Measurements from ENCODE around the gene ZAR1L.
A peak's percentile ranks its signal among the peaks of the same experiment; 100 is the strongest.

The ZAR1L gene

DNA sequence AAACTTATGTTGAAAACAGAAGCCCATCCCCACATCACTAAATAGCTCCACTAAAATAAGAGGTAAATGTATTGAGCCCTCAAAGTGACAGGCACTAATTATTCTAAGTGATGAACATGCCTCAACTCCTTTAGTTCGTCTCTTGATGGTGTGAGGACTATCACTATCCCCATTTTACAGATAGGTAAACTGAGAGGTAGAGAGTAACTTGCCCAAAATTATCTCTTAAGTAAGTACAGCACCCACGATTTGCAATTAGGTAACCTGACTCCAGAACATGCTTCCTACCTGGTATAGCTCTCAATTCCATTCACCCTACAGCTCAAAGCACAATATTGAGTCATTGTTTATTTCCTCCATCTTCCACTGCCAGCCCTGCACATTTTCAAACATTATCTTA is 12.7 kb downstream of the ZAR1L start:
- DNase-seq (ENCODE audit: low read depth, low spot score), result no peak

DNA sequence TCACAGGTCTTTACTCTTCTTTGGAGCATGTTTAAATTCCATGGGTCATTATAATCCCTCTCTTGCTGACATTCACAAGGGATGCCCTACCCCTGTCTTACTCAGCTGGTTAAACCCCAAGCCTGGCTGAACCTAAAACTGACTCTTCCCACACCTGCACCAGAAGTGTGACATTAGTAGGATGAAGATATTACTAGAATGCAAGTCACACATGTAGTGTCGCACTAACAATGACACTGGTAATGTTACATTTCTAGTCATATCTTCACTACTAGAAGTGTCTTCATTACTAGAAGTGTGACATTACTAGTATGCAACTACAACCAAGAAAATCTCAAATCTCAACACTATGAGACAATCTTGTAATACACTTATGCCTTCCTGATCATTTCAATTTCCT is 14.2 kb downstream of the ZAR1L start:
- DNase-seq (ENCODE audit: low read depth, low spot score), result no peak

DNA sequence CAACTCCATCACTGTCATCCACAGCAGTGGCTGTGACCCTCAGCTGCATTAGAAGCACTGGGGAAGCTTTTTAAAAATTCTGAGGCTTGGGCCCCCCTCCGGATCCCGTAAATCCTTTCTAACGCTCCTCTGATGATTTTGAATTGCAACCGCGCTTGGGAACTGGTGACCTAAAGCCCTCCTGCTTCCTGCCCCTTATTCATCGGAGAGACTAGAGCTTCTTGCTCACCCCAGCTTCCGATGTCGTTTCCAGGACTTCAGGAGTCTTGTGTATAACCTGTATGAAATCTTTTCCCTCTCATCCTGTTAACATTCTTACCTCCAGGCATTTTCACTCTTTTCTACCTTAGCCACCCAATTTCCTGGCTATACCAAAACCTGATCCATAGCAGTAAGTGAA is 14.8 kb downstream of the ZAR1L start:
- DNase-seq (ENCODE audit: low read depth, low spot score), result no peak

DNA sequence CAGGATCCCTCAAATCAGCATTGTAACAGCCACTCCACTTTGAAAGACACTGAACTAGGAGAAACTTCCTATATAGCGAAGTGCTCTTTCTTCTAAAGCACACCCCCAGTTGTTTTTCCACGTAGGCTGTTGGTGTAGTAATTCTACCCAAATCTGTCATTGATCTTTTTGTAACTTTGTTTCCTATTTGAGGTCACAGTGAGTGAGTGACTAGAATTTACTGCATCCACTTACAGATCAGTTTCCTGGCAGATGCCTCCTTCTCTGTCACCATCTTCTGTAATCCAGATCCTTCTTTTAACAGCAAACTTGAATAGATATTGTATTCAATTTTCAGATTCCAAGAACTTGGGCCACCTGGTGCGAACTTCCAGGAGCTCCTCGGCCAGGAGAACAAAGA is 15.3 kb downstream of the ZAR1L start:
- no peak for DNase-seq (ENCODE audit: low read depth, low spot score)

DNA sequence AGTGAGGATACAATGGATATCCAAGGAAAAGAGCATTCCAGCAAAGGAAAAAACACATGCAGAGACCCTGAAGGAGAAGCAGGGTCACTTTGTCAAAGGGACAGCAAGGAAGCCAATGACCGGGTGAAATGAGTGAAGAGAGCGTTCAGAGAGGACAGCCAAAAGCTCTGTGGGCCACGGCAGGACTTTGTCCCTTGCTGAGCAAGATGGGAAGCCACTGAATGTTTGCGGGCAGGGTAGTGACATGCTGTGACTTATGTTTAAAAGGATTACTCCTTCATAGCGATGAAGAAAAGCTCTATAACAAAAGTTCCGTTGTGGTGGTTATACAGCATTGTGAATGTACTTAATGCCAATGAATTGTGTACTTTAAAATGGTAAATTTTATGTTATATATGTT is 16.5 kb downstream of the ZAR1L start:
- DNase-seq (ENCODE audit: low read depth, low spot score), result no peak

DNA sequence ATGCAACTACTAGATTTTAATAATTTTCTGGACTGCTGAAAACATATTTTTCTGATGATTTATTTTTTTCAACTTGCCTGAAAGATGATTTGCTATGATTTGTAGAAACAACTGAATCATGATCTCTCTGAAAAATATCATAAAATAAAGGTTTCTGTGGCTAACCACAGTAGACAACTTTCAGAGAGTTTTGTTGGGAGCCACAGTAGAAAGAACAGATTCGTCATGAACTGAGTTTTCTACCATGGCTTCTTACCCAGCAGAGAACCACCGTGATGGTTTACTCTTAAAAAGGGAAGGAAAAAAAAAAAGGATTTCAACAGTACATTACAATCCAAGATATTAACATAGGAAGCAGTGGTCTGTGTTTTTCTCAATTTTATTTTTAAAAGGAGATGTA is 18.0 kb downstream of the ZAR1L start:
- DNase-seq (ENCODE audit: low read depth, low spot score), result no peak

DNA sequence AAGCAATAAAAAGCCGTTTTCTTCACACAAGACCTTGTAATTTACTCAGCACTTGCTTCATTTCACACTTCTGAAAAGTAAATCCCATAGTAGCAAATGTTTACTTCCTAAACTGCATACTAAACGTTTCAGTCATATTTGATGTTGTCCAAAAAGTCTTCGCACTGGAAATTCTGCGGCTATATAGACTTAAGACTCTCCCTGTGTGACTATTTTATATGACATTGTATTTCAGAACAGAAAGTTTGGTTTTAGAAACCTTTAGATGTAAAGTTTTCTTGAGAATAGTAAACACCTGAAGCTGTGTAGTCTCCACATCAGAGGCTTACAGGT is 29.6 kb downstream of the ZAR1L start:
- DNase-seq (ENCODE audit: low read depth, low spot score), result no peak

DNA sequence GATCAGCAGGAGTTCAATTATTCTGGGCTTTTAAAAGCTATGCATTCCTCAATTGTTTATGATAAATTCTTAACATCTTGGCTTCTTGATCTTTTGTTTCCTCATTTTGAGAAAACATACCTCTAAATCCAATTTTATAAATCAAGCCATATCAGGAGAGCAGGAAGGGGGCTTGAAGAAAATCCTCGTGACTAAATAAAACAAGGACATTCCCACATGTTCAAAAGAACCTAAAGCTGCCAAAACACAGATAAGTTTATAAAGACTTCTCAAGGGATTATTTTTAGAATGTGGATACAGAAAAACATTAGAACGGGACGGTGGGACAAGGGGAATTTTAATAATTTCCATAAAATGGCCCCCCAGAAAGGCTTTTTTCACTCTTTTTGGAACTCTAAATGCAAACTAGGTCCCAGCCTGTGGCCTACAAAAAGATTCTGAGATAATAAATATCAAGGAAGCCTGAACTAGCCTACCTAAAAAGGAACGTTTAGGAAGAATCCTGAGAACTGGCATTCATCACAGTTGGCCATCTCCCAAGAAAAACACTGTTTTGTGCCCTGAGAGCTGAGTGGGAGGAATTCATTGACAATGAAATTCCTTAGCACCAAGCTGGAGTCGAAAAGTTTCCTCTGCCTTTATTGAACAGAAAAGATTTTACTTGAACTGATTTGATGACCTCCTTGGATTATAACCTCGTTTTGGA is 30.1 kb downstream of the ZAR1L start:
- DNase-seq (ENCODE audit: low read depth, low spot score), result peak; percentile 96

DNA sequence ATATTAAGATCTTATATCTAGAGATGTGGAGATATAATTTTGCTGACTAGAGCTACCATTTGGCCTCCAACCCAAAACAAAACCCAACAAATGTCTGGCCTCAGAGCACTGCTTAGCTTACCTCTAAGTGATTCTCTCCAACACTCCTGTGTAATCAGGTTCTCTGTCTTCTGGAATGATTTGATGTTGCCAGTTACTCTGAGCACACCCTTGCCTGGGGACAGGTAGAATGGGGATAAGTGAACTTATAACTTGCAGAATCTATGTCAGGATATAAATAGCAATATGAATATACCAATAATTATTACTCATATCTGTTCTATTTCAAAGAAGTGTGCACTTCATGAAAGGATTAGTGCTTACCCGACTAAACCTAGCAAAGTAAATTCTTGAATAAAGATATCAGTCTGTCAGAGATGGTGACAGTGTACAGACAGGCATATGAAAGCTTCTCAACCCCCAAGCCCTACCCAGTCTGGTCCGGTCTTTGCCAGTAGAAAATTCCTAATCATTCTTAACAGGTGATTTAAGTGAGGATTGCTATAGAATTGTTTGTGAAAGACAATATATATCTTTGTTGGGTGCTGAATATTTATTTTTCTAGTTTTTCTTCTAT is 33.0 kb downstream of the ZAR1L start:
- no peak for DNase-seq (ENCODE audit: low read depth, low spot score)

DNA sequence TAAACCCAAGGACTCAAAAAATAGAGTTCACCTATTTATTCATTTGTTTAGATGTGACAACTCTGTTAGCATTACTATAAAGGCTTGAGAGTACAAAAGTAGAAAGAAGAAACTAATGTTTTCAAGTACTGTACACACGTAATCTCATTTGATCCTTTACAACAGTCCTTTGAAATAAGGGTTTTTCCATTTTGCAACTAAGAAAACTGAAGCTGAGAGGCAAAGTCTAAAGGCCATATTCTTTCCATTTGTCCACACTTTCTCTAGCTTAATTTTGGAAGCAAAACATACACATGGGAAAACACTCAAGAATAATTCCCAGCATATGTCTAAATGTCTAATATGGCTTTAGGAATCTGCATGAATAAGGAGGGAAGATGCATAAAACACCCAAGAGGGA is 34.1 kb downstream of the ZAR1L start:
- DNase-seq (ENCODE audit: low read depth, low spot score), result no peak

DNA sequence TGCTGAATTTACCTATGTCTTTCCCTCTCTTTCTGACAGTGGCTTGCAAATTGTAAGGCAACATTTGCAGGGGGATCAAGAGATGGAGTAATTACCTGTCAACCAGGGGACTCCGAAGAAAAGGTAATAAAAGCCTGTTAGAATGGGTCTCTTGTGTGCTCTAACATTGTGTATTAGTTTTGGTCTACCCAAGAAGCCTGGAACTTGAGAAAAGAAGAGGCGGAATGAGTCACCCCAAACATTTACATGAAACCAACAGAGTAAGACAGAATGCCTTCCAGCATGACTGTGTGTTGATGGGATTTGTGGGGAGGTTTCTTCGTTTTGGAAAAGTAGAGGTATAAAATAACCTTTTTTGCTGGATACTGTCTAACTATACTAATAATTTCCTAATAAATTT is 36.7 kb downstream of the ZAR1L start:
- DNase-seq (ENCODE audit: low read depth, low spot score), result peak; percentile 73

DNA sequence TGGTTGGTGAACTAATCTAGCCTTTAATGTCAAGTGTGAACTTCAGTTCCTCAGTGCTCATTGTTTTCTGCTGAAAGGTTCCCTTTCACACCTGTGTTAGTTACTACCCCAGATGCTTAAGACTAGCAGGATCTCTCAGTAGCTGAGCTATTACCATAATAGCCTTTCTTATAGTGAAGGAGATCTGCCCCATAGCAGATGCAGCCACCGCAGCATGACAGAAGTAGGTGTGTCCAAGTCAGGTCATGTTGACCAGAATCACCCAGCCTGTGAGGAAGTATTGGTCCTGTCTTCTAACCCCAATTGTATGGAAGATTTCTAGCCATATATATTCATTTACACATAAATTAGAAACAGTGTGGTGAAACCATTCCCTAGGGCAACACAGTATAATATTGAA is 37.3 kb downstream of the ZAR1L start:
- DNase-seq (ENCODE audit: low read depth, low spot score), result no peak

DNA sequence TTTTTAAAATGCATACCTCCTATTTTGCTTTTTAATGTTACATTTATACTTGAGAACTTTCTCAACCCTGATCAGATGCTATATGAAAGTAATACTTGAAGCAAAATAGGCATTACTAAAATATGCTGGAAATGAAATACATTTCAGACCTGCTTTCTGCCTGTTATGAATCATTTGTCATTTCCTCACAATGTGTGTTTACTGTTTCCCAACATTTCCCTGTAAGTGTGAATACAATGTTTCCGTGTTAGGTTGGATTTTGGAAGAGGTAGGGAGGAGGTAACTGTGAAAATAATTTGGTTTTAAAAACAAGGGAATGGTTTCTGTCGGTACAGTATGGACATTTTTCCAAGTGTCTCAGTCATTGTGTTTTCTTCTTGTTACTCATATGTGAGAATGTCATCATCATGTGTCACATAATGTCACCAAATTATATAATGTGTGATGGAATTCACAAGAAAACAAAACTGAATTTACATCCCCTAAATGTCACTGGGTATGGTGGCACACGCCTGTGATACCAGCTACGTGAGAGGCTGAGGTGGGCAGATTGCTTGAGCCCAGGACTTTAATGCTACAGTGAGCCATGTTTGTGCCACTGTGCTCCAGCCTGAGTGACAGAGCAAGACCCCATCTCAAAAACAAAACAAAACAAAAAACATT is 43.0 kb downstream of the ZAR1L start:
- no peak for DNase-seq (ENCODE audit: low read depth, low spot score)

DNA sequence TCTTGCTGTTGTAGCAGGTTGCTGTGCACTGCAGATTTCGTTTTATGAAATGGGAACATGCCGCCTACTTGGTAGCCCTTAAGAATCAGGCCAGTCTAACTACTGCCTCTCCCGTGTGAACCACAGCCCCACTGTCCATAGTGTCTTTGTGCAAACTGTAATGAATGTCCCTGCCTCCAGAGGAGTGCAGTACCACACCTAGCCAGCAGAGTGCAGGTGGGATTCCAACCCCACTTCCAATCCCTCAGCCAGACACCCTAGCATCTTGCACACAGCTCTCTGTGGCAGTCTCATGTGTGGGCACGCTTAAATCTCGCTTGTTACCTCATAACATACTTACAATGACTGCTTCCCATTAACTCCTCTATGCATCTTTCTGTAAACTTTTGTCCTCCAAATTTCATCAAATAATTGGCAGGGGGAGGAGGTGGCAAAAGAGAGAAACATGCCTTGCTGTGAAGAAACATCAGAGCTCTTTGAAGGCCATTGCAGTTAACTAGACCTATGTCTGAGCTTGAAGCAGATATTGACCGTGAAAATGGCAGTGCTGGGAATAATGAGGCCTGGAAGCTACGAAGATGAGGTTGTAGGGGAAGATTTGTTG is 47.2 kb downstream of the ZAR1L start:
- DNase-seq (ENCODE audit: low read depth, low spot score), result peak; percentile 36

DNA sequence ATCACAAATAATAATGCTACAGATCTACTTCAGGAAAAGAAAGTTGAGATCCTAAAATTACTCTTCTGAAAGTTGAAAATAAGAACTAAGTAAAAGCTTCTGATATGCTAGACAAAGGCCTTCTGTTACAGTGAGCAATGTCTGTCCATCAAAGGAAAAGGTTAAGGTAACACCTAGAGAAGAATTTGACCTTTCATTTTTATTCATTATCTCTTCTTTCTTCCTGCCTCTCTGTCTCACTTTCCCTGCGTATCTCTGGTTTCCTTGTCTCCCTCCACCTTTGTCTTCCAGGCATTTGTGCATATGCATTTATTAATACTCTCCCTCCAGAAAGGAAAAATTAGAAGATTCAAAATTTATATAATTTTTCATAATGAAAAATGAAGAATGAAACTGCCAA is 49.0 kb downstream of the ZAR1L start:
- DNase-seq (ENCODE audit: low read depth, low spot score), result no peak

DNA sequence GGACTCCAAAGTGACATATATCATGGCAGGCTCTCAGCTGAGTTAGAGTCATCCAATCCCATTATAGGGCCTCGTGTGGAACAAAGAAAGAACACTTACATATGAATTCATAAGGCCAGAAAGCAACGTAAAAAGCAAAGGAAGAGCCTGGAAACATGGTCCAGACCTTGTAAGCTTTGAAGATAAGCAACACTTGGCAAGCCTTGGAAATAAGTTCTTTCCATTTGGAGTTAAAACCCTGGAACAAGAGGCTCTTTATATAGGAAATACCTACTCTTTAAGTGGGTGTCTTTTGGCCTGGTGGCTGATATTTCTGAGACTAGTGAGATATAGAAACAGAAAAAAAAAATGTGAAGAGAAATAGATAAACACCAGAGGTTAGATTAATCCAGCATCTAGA is 49.4 kb downstream of the ZAR1L start:
- DNase-seq (ENCODE audit: low read depth, low spot score), result no peak

DNA sequence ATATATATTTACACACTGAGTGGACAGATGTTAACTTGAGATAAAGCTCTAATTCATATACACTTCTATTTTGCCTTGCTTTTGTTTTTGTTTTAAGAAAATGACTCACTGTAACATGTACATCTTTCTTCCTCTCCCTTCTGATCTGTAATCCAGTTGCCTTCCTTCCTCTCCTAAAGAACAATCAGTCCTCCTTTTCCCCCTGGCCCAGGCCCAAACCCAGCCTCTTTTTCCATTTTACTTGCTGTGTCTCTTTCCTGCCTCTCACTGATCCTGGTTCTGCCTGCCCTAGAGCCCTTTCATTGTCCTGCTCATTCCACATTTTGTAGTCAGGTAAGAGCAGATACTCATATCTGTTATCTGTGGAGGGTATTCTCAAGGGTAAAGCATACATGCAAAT is 50.8 kb downstream of the ZAR1L start:
- DNase-seq (ENCODE audit: low read depth, low spot score), result peak; percentile 32

DNA sequence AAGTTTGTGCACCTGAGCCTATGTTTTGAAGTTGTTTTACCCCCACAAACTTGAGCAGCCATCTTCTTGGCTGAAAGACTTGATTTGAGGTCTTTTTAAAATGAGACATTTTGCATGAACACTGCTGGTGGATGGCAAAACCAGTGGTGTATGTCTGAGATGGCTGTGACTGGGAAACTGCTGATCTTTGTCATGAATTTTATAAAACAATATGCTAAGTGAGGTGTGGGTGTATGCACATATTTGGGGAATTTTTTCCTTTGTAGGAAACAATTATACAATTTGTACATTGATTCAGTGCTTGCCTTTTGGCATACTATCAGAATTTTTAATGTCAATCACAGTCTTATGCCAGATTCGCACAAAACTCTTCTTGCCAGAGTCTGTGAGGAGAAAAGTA is 52.5 kb downstream of the ZAR1L start:
- no peak for DNase-seq (ENCODE audit: low read depth, low spot score)

DNA sequence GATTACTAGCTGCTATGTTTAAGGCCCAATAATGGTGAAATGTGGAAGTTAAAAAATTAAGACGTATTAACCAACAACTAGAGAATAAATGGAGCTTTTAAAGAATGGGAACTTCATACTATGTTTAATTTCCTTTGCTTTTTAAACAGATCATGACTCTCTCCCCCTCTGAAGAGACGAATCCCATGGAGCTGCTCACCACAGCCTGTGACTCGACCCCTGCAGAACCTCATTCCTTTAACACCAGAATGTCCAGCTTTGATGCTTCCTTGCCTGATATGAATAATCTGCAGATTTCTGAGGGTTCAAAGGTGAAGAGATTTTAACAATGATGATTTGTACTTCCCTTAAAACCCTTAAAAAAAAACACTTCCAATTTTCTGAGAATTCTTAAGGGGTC is 53.0 kb downstream of the ZAR1L start:
- peak; percentile 11 for DNase-seq (ENCODE audit: low read depth, low spot score)

DNA sequence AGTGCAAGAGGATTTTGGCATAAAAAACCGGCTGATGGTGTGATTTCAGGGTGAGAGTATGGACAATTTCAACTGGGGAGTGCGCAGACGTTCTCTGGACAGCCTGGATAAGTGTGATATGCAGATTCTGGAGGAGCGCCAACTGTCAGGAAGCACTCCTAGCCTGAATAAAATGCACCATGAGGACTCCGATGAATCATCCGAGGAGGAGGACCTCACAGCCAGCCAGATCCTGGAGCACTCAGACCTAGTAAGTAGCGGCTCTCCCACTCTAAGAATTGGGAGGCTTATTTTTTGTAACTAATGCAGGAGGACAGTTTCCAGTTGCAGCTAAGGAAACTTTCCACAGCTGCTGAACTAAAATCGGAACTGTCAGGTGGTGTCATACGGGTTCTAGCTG is 53.6 kb downstream of the ZAR1L start:
- peak; percentile 82 for DNase-seq (ENCODE audit: low read depth, low spot score)

DNA sequence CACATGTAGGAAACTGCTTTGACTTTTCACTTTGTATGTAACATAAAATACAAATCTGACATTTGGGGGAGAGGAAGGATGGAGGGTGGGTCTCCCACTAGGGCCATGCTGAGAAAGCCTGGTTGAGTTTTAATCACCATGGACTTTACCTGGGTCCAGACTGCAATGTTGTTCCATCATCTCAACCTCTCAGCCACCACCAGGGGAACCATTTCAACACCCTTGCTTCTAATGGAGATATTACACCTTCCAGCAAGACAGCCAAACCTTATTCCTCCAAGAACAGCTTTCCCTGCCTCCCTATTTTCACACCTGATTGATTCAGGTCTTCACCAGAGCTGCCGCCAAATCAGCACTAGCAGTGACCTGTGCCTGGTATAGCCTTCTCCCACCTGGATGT is 56.0 kb downstream of the ZAR1L start:
- DNase-seq (ENCODE audit: low read depth, low spot score), result no peak

DNA sequence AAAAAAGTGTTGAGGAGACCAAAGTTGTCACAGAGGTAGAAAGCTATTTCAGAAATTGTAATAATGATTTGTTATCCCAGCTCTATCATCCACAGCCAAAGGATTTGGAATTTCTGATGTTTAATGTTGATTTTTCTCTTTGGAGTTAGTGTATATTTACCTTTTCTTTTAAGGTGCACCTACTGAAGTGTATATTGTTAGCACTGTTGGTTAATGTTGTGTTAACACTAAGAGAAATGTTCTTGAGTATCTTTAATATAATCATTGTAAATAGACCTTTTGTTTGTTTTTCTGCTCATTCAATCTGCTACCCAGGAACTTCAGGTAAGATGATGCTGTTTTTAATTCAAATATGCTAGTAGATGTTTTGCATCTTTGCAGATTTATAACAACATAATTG is 57.5 kb downstream of the ZAR1L start:
- DNase-seq (ENCODE audit: low read depth, low spot score), result no peak

DNA sequence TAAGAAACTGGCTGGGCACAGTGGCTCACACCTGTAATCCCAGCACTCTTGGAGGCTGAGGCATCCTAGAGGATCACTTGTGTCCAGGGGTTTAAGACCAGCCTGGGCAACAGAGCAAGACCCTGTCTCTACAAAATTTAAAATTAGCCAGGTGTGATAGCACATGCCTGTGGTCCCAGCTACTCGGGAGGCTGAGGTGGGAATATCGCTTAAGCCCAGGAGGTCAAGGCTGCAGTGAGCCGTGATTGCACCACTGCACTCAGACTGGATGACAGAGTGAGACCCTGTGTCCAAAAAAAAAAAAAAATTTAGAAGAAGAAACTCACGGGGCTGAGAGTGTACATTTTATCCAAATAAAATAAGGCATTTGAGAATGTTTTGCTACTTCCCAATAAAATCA is 58.9 kb downstream of the ZAR1L start:
- no peak for DNase-seq (ENCODE audit: low read depth, low spot score)

Data from astrocyte of the hippocampus (primary cell).